NCI-H2196 (cell line): ENCODE data around the gene PLB1.

Experiments
- DNase-seq: peaks from one replicate; lab custom pipeline; 2025; ENCODE audit not compliant: unreplicated experiment; lab: John Stamatoyannopoulos, UW

Gene PLB1

GRCh38 chr2:28626376-28626775, 130.5 kb downstream of the PLB1 start:
- no peak for DNase-seq

GRCh38 chr2:28626891-28627421, 131.1 kb downstream of the PLB1 start:
- DNase-seq, result no peak

GRCh38 chr2:28627722-28628480, 132.0 kb downstream of the PLB1 start:
- no peak for DNase-seq

- no peak for DNase-seq
Observed at GRCh38 chr2:28628506-28628905, 132.6 kb downstream of the PLB1 start.

GRCh38 chr2:28628987-28629386, 133.1 kb downstream of the PLB1 start:
- DNase-seq, result no peak

GRCh38 chr2:28629910-28630309, 134.1 kb downstream of the PLB1 start:
- DNase-seq, result no peak

- DNase-seq, result no peak
Observed at GRCh38 chr2:28630341-28630740, 134.5 kb downstream of the PLB1 start.

- no peak for DNase-seq
Observed at GRCh38 chr2:28631514-28632206, 135.8 kb downstream of the PLB1 start.

- DNase-seq, result no peak
Observed at GRCh38 chr2:28632791-28633190, 136.9 kb downstream of the PLB1 start.

- DNase-seq, result no peak
Observed at GRCh38 chr2:28633204-28633603, 137.3 kb downstream of the PLB1 start.

- DNase-seq, result no peak
Observed at GRCh38 chr2:28633746-28634145, 137.9 kb downstream of the PLB1 start.

- no peak for DNase-seq
Observed at GRCh38 chr2:28635191-28635611, 139.3 kb downstream of the PLB1 start.

GRCh38 chr2:28636491-28636890, 140.6 kb downstream of the PLB1 start:
- no peak for DNase-seq

GRCh38 chr2:28637066-28638047, 141.5 kb downstream of the PLB1 start:
- DNase-seq, result no peak

- no peak for DNase-seq
Observed at GRCh38 chr2:28638102-28638501, 142.2 kb downstream of the PLB1 start.

GRCh38 chr2:28639092-28639691, 143.3 kb downstream of the PLB1 start:
- no peak for DNase-seq

- peak; percentile 87 for DNase-seq
Observed at GRCh38 chr2:28639836-28640235, 144.0 kb downstream of the PLB1 start.

- DNase-seq, result no peak
Observed at GRCh38 chr2:28640260-28640907, 144.5 kb downstream of the PLB1 start.

GRCh38 chr2:28640908-28641300, 145.0 kb downstream of the PLB1 start:
- DNase-seq, result no peak

- no peak for DNase-seq
Observed at GRCh38 chr2:28642796-28643195, 146.9 kb downstream of the PLB1 start.
